Activated CD4-positive, alpha-beta T cell treated with anti-CD3 and anti-CD28 coated beads, Interleukin-2, amount 10 ng/mL, durations not matched to agents 7 days and 5 days (primary cell): ENCODE results near the gene EPB41L5. TPM values are rescaled to one million over a fixed set of nuclear protein-coding genes. Genes with fewer than 3 reads are reported as not detected.
A peak's percentile ranks its signal among the peaks of the same experiment; 100 is the strongest.
"Not testable (repeated sequence)": the region's sequence is repeated elsewhere in the genome, so short reads cannot be mapped to it uniquely, and the experiment has no call there.

ENCODE experiments used
- CTCF ChIA-PET: fragments of 350-600 bp; sonication (Branson Sonifier 250); formaldehyde crosslinking; loops from one replicate; lab custom pipeline; 2021; ENCODE audit warnings: antibody characterized with exemption; lab: Charles Lee
- POLR2A ChIA-PET: fragments of 350-600 bp; sonication (Branson Sonifier 250); formaldehyde crosslinking; loops from one replicate; lab custom pipeline; 2021; ENCODE audit warnings: antibody characterized with exemption; lab: Charles Lee
- DNase-seq: peaks from one replicate; pipeline ENCODE4 v3.0.0-alpha.2; 2020
- H3K27ac Mint-ChIP-seq: one replicate; pipeline ENCODE4 v1.8.0; 2021; ENCODE audit warnings: mild to moderate bottlenecking, moderate library complexity, mixed read lengths
- H3K27me3 Mint-ChIP-seq: one replicate; pipeline ENCODE4 v1.8.0; 2021; ENCODE audit warnings: mixed read lengths
- H3K36me3 Mint-ChIP-seq: one replicate; pipeline ENCODE4 v1.8.0; 2021; ENCODE audit warnings: low read depth, mixed read lengths
- H3K4me1 Mint-ChIP-seq: one replicate; pipeline ENCODE4 v1.8.0; 2021; ENCODE audit warnings: mixed read lengths
- H3K4me3 Mint-ChIP-seq: one replicate; pipeline ENCODE4 v1.8.0; 2021; ENCODE audit warnings: mild to moderate bottlenecking, moderate library complexity, mixed read lengths
- H3K9me3 Mint-ChIP-seq: one replicate; pipeline ENCODE4 v1.8.0; 2021; ENCODE audit warnings: mixed read lengths
- total RNA-seq, 2 experiments: library from RNA; stranded (reverse); gene quantifications; one replicate each; pipeline ENCODE4 v1.2.3, GENCODE V29; 2021

Gene EPB41L5
- total RNA-seq = 1 to 10 TPM; 3.4 to 3.7 TPM

- Mint-ChIP-seq H3K9me3 (no peaks in the 10 kb centered on the region), H3K4me1 (peaks cover 22% of the 10 kb centered on the region), H3K4me3 (peak within 1 kb of the TSS; percentile 74), H3K36me3 (no peaks in the 10 kb centered on the region), H3K27ac (peak within 1 kb of the TSS; percentile 50), H3K27me3 (peaks cover 11% of the 10 kb centered on the region)
- ChIA-PET CTCF (interaction anchor here (0.7 to 1.0 kb wide), 2 partner anchors 156 to 310 kb away, joined by 3 to 4 read pairs; no protein-coding TSS in a partner anchor), POLR2A (interaction anchor here (1.0 kb wide), 1 partner anchor 150 kb away, joined by 4 read pairs; no protein-coding TSS in a partner anchor)
- DNase-seq = peak; percentile 88
Observed at GRCh38 chr2:120012771-120013596, at the start of gene EPB41L5. TSS of gene EPB41L5 (plus strand) at chr2:120013077. CDS start at chr2:120019085, 6,008 bp downstream.

- H3K9me3 Mint-ChIP-seq = no peaks in the 10 kb centered on the region
- H3K4me3 Mint-ChIP-seq = no peak overlapping the region
- no peak for DNase-seq
- H3K36me3 Mint-ChIP-seq = peaks cover 15% of the 10 kb centered on the region
- ChIA-PET POLR2A (no interaction called here), CTCF (no interaction called here)
- no peaks in the 10 kb centered on the region for H3K27me3 Mint-ChIP-seq
- H3K27ac Mint-ChIP-seq = no peak overlapping the region
- no peaks in the 10 kb centered on the region for H3K4me1 Mint-ChIP-seq
Observed at GRCh38 chr2:119981896-119982295, 31.0 kb upstream of the EPB41L5 start.

- H3K36me3 Mint-ChIP-seq = peaks cover 9% of the 10 kb centered on the region
- no peaks in the 10 kb centered on the region for H3K9me3 Mint-ChIP-seq
- H3K27me3 Mint-ChIP-seq = no peaks in the 10 kb centered on the region
- CTCF ChIA-PET = interaction anchor here (0.6 kb wide), 1 partner anchor 57 kb away, joined by 3 read pairs; no protein-coding TSS in a partner anchor
- H3K27ac Mint-ChIP-seq = no peak overlapping the region
- H3K4me3 Mint-ChIP-seq = no peak overlapping the region
- no peak for DNase-seq
- no peaks in the 10 kb centered on the region for H3K4me1 Mint-ChIP-seq
- POLR2A ChIA-PET = no interaction called here
Observed at GRCh38 chr2:119982506-119982905, 30.4 kb upstream of the EPB41L5 start.

- ChIA-PET POLR2A (no interaction called here), CTCF (no interaction called here)
- no peak for DNase-seq
- Mint-ChIP-seq H3K36me3 (peaks cover 9% of the 10 kb centered on the region), H3K9me3 (no peaks in the 10 kb centered on the region), H3K27me3 (no peaks in the 10 kb centered on the region), H3K27ac (no peak overlapping the region), H3K4me1 (no peaks in the 10 kb centered on the region), H3K4me3 (no peak overlapping the region)
Observed at GRCh38 chr2:119983108-119983507, 29.8 kb upstream of the EPB41L5 start.

GRCh38 chr2:119996148-119996547 is 16.7 kb upstream of the EPB41L5 start:
- ChIA-PET CTCF (no interaction called here), POLR2A (no interaction called here)
- DNase-seq = no peak
- no peaks in the 10 kb centered on the region for H3K4me1 Mint-ChIP-seq
- no peaks in the 10 kb centered on the region for H3K36me3 Mint-ChIP-seq
- no peak overlapping the region for H3K27ac Mint-ChIP-seq
- H3K4me3 Mint-ChIP-seq = no peak overlapping the region
- no peaks in the 10 kb centered on the region for H3K9me3 Mint-ChIP-seq
- H3K27me3 Mint-ChIP-seq = no peaks in the 10 kb centered on the region

GRCh38 chr2:119996896-119997891 is 15.7 kb upstream of the EPB41L5 start:
- CTCF ChIA-PET = interaction anchor here (0.6 kb wide), 1 partner anchor 1543 kb away, joined by 3 read pairs; no protein-coding TSS in a partner anchor
- DNase-seq, POLR2A ChIA-PET, H3K27me3 Mint-ChIP-seq, H3K4me1 Mint-ChIP-seq, H3K4me3 Mint-ChIP-seq, H3K27ac Mint-ChIP-seq, H3K36me3 Mint-ChIP-seq, H3K9me3 Mint-ChIP-seq: not testable (repeated sequence)

- no peak for DNase-seq
- Mint-ChIP-seq H3K4me3 (no peak overlapping the region), H3K9me3 (peaks cover under 1% of the 10 kb centered on the region), H3K36me3 (no peaks in the 10 kb centered on the region), H3K27me3 (no peaks in the 10 kb centered on the region), H3K27ac (no peak overlapping the region), H3K4me1 (peaks cover 5% of the 10 kb centered on the region)
- ChIA-PET CTCF (no interaction called here), POLR2A (no interaction called here)
Observed at GRCh38 chr2:120001471-120001870, 11.4 kb upstream of the EPB41L5 start.

- no peak for DNase-seq
- Mint-ChIP-seq H3K27ac (no peak overlapping the region), H3K4me3 (no peak overlapping the region), H3K4me1 (peaks cover 12% of the 10 kb centered on the region), H3K36me3 (no peaks in the 10 kb centered on the region), H3K27me3 (no peaks in the 10 kb centered on the region), H3K9me3 (peaks cover 3% of the 10 kb centered on the region)
- CTCF ChIA-PET = interaction anchor here (0.8 to 0.9 kb wide), 2 partner anchors 13 to 112 kb away, joined by 3 read pairs; no protein-coding TSS in a partner anchor
- POLR2A ChIA-PET = no interaction called here
Observed at GRCh38 chr2:120004254-120004653, 8.6 kb upstream of the EPB41L5 start.

- no peaks in the 10 kb centered on the region for H3K36me3 Mint-ChIP-seq
- peaks cover 2% of the 10 kb centered on the region for H3K27me3 Mint-ChIP-seq
- H3K9me3 Mint-ChIP-seq = peaks cover 3% of the 10 kb centered on the region
- ChIA-PET CTCF (no interaction called here), POLR2A (interaction anchor here (0.6 kb wide), 1 partner anchor 185 kb away, joined by 3 read pairs; no protein-coding TSS in a partner anchor)
- H3K27ac Mint-ChIP-seq = no peak overlapping the region
- H3K4me3 Mint-ChIP-seq = no peak overlapping the region
- no peak for DNase-seq
- peaks cover 12% of the 10 kb centered on the region for H3K4me1 Mint-ChIP-seq
Observed at GRCh38 chr2:120005834-120006521, 6.9 kb upstream of the EPB41L5 start.

GRCh38 chr2:120007851-120008250 is 5.0 kb upstream of the EPB41L5 start:
- Mint-ChIP-seq H3K36me3 (no peaks in the 10 kb centered on the region), H3K27ac (no peak overlapping the region), H3K27me3 (peaks cover 2% of the 10 kb centered on the region), H3K9me3 (peaks cover 3% of the 10 kb centered on the region), H3K4me1 (peaks cover 19% of the 10 kb centered on the region), H3K4me3 (no peak overlapping the region)
- CTCF ChIA-PET = interaction anchor here (1.7 kb wide), 1 partner anchor 11 kb away, joined by 3 read pairs; no protein-coding TSS in a partner anchor
- DNase-seq = no peak
- POLR2A ChIA-PET = no interaction called here

GRCh38 chr2:120012363-120012762 is 514 bp upstream of the EPB41L5 start:
- no peak overlapping the region for H3K27ac Mint-ChIP-seq
- CTCF ChIA-PET = interaction anchor here (0.7 to 1.3 kb wide), 4 partner anchors 17 to 309 kb away, joined by 3 to 7 read pairs (median 4); no protein-coding TSS in a partner anchor
- no peaks in the 10 kb centered on the region for H3K36me3 Mint-ChIP-seq

More at GRCh38 chr2:120012363-120012762, 514 bp upstream of the EPB41L5 start:
- peaks cover 22% of the 10 kb centered on the region for H3K4me1 Mint-ChIP-seq
- no peaks in the 10 kb centered on the region for H3K9me3 Mint-ChIP-seq
- peaks cover 11% of the 10 kb centered on the region for H3K27me3 Mint-ChIP-seq
- DNase-seq = no peak
- POLR2A ChIA-PET = interaction anchor here (1.0 kb wide), 1 partner anchor 149 kb away, joined by 4 read pairs; no protein-coding TSS in a partner anchor
- H3K4me3 Mint-ChIP-seq = peak overlapping the region; percentile 67
